ENCODE measurements around the gene SPTBN1. TPM values are rescaled to one million over a fixed set of nuclear protein-coding genes. Genes with fewer than 3 reads are reported as not detected.

SPTBN1 gene
- total and polyA plus RNA-seq, 5 donors from 2014 or later = 10.0 to 182 (median 19.6) TPM

- H3K36me3 ChIP-seq (ENCODE audit: control insufficient read depth, insufficient read depth, low read length) = peaks cover 92% of the 10 kb centered on the region
- H3K9me3 Mint-ChIP-seq = no peaks in the 10 kb centered on the region
- H3K4me3 ChIP-seq (ENCODE audit: low read depth, low read length) = no peak overlapping the region
- no peaks in the 10 kb centered on the region for H3K27me3 ChIP-seq (ENCODE audit: control insufficient read depth, insufficient read depth, low read length)
- H3K36me3 Mint-ChIP-seq = peaks cover 29% of the 10 kb centered on the region
- DNase-seq = no peak
- no peak overlapping the region for H3K4me3 Mint-ChIP-seq
- no peaks in the 10 kb centered on the region for H3K9me3 ChIP-seq (ENCODE audit: control insufficient read depth in 2 of 2, low read length in 2 of 2)
- no peak overlapping the region for H3K27ac ChIP-seq (ENCODE audit: insufficient read depth, low read length, poor library complexity, severe bottlenecking)
- peak overlapping the region in 2 of 3 donors; percentile 73 to 84 for H3K27ac Mint-ChIP-seq
- peaks cover 8% of the 10 kb centered on the region for H3K4me1 ChIP-seq (ENCODE audit: control insufficient read depth, insufficient read depth, low read length, poor library complexity, severe bottlenecking)
- no peaks in the 10 kb centered on the region for H3K27me3 Mint-ChIP-seq
- ATAC-seq (ENCODE audit: low read depth in 2 of 2) = no peak
- peaks cover 0 to 41% (median 9%) of the 10 kb centered on the region in 4 donors for H3K4me1 Mint-ChIP-seq
Measured at GRCh38 chr2:54635554-54636152, 179.5 kb downstream of the SPTBN1 start.

GRCh38 chr2:54636415-54637139 lies 180.4 kb downstream of the SPTBN1 start:
- Mint-ChIP-seq H3K27me3 (no peaks in the 10 kb centered on the region), H3K4me3 (no peak overlapping the region), H3K36me3 (peaks cover 35% of the 10 kb centered on the region), H3K4me1 (peaks cover 6 to 41% (median 14%) of the 10 kb centered on the region in 4 donors), H3K9me3 (no peaks in the 10 kb centered on the region), H3K27ac (peak overlapping the region in 1 of 3 donors; percentile 32)
- Histone ChIP-seq H3K36me3 (ENCODE audit: control insufficient read depth, insufficient read depth, low read length) (peaks cover 87% of the 10 kb centered on the region), H3K4me3 (ENCODE audit: low read depth, low read length) (no peak overlapping the region), H3K27me3 (ENCODE audit: control insufficient read depth, insufficient read depth, low read length) (no peaks in the 10 kb centered on the region), H3K27ac (ENCODE audit: insufficient read depth, low read length, poor library complexity, severe bottlenecking) (no peak overlapping the region), H3K4me1 (ENCODE audit: control insufficient read depth, insufficient read depth, low read length, poor library complexity, severe bottlenecking) (peaks cover 8% of the 10 kb centered on the region), H3K9me3 (ENCODE audit: control insufficient read depth in 2 of 2, low read length in 2 of 2) (no peaks in the 10 kb centered on the region)
- DNase-seq (no peak), ATAC-seq (ENCODE audit: low read depth in 2 of 2) (no peak)

GRCh38 chr2:54638103-54638502 lies 182.0 kb downstream of the SPTBN1 start:
- no peak overlapping the region for H3K27ac ChIP-seq (ENCODE audit: insufficient read depth, low read length, poor library complexity, severe bottlenecking)
- no peaks in the 10 kb centered on the region for H3K9me3 ChIP-seq (ENCODE audit: control insufficient read depth in 2 of 2, low read length in 2 of 2)
- H3K36me3 ChIP-seq (ENCODE audit: control insufficient read depth, insufficient read depth, low read length) = peaks cover 86% of the 10 kb centered on the region
- Mint-ChIP-seq H3K9me3 (no peaks in the 10 kb centered on the region), H3K4me1 (peaks cover 6 to 43% (median 14%) of the 10 kb centered on the region in 4 donors), H3K27ac (no peak overlapping the region), H3K4me3 (no peak overlapping the region), H3K27me3 (no peaks in the 10 kb centered on the region), H3K36me3 (peaks cover 39% of the 10 kb centered on the region)
- H3K4me1 ChIP-seq (ENCODE audit: control insufficient read depth, insufficient read depth, low read length, poor library complexity, severe bottlenecking) = peaks cover 8% of the 10 kb centered on the region
- no peak for DNase-seq
- H3K4me3 ChIP-seq (ENCODE audit: low read depth, low read length) = no peak overlapping the region
- H3K27me3 ChIP-seq (ENCODE audit: control insufficient read depth, insufficient read depth, low read length) = no peaks in the 10 kb centered on the region
- no peak for ATAC-seq (ENCODE audit: low read depth in 2 of 2)

- no peak overlapping the region for H3K27ac ChIP-seq (ENCODE audit: insufficient read depth, low read length, poor library complexity, severe bottlenecking)
- no peaks in the 10 kb centered on the region for H3K9me3 Mint-ChIP-seq
- peak overlapping the region in 2 of 3 donors; percentile 4 to 71 for H3K27ac Mint-ChIP-seq
- H3K27me3 ChIP-seq (ENCODE audit: control insufficient read depth, insufficient read depth, low read length) = no peaks in the 10 kb centered on the region
- H3K27me3 Mint-ChIP-seq = no peaks in the 10 kb centered on the region
- H3K4me1 Mint-ChIP-seq = peaks cover 6 to 38% (median 14%) of the 10 kb centered on the region in 4 donors
- H3K36me3 Mint-ChIP-seq = peaks cover 44% of the 10 kb centered on the region
- H3K4me3 ChIP-seq (ENCODE audit: low read depth, low read length) = no peak overlapping the region
- ATAC-seq (ENCODE audit: low read depth in 2 of 2) (no peak), DNase-seq (no peak)
- H3K36me3 ChIP-seq (ENCODE audit: control insufficient read depth, insufficient read depth, low read length) = peaks cover 86% of the 10 kb centered on the region
- H3K4me3 Mint-ChIP-seq = no peak overlapping the region
- H3K4me1 ChIP-seq (ENCODE audit: control insufficient read depth, insufficient read depth, low read length, poor library complexity, severe bottlenecking) = peaks cover 8% of the 10 kb centered on the region
- H3K9me3 ChIP-seq (ENCODE audit: control insufficient read depth in 2 of 2, low read length in 2 of 2) = no peaks in the 10 kb centered on the region
Measured at GRCh38 chr2:54638774-54639187, 182.7 kb downstream of the SPTBN1 start.

- H3K36me3 ChIP-seq (ENCODE audit: control insufficient read depth, insufficient read depth, low read length) = peaks cover 86% of the 10 kb centered on the region
- H3K36me3 Mint-ChIP-seq = peaks cover 52% of the 10 kb centered on the region
- H3K4me1 ChIP-seq (ENCODE audit: control insufficient read depth, insufficient read depth, low read length, poor library complexity, severe bottlenecking) = peaks cover 2% of the 10 kb centered on the region
- DNase-seq (no peak), ATAC-seq (ENCODE audit: low read depth in 2 of 2) (no peak)
- H3K9me3 Mint-ChIP-seq = no peaks in the 10 kb centered on the region
- peak overlapping the region; percentile 4 to 86 (median 35) for H3K27ac Mint-ChIP-seq
- H3K27me3 ChIP-seq (ENCODE audit: control insufficient read depth, insufficient read depth, low read length) = no peaks in the 10 kb centered on the region
- H3K4me3 ChIP-seq (ENCODE audit: low read depth, low read length) = no peak overlapping the region
- no peaks in the 10 kb centered on the region for H3K9me3 ChIP-seq (ENCODE audit: control insufficient read depth in 2 of 2, low read length in 2 of 2)
- H3K4me1 Mint-ChIP-seq = peaks cover 6 to 30% (median 11%) of the 10 kb centered on the region in 4 donors
- H3K4me3 Mint-ChIP-seq = no peak overlapping the region
- no peak overlapping the region for H3K27ac ChIP-seq (ENCODE audit: insufficient read depth, low read length, poor library complexity, severe bottlenecking)
- H3K27me3 Mint-ChIP-seq = no peaks in the 10 kb centered on the region
Measured at GRCh38 chr2:54639609-54640008, 183.5 kb downstream of the SPTBN1 start.

GRCh38 chr2:54640834-54641540 lies 184.9 kb downstream of the SPTBN1 start:
- no peak overlapping the region for H3K4me3 Mint-ChIP-seq
- no peak for DNase-seq
- H3K27me3 Mint-ChIP-seq = no peaks in the 10 kb centered on the region
- H3K27ac Mint-ChIP-seq = peak overlapping the region in 1 of 3 donors; percentile 86
- ATAC-seq (ENCODE audit: low read depth in 2 of 2) = no peak
- no peaks in the 10 kb centered on the region for H3K9me3 ChIP-seq (ENCODE audit: control insufficient read depth in 2 of 2, low read length in 2 of 2)
- H3K9me3 Mint-ChIP-seq = no peaks in the 10 kb centered on the region
- peaks cover 6 to 19% (median 9%) of the 10 kb centered on the region in 4 donors for H3K4me1 Mint-ChIP-seq
- peaks cover 65% of the 10 kb centered on the region for H3K36me3 Mint-ChIP-seq
- H3K27ac ChIP-seq (ENCODE audit: insufficient read depth, low read length, poor library complexity, severe bottlenecking) = no peak overlapping the region
- H3K36me3 ChIP-seq (ENCODE audit: control insufficient read depth, insufficient read depth, low read length) = peaks cover 88% of the 10 kb centered on the region
- H3K4me3 ChIP-seq (ENCODE audit: low read depth, low read length) = no peak overlapping the region
- no peaks in the 10 kb centered on the region for H3K27me3 ChIP-seq (ENCODE audit: control insufficient read depth, insufficient read depth, low read length)
- H3K4me1 ChIP-seq (ENCODE audit: control insufficient read depth, insufficient read depth, low read length, poor library complexity, severe bottlenecking) = no peaks in the 10 kb centered on the region

- H3K4me3 ChIP-seq (ENCODE audit: low read depth, low read length) = no peak overlapping the region
- H3K36me3 ChIP-seq (ENCODE audit: control insufficient read depth, insufficient read depth, low read length) = peaks cover 89% of the 10 kb centered on the region
- Mint-ChIP-seq H3K27me3 (no peaks in the 10 kb centered on the region), H3K9me3 (no peaks in the 10 kb centered on the region), H3K27ac (peak overlapping the region; percentile 28 to 80 (median 77)), H3K36me3 (peaks cover 74% of the 10 kb centered on the region), H3K4me3 (peak overlapping the region in 1 of 4 donors; percentile 22), H3K4me1 (peaks cover 6 to 19% (median 9%) of the 10 kb centered on the region in 4 donors)
- DNase-seq = no peak
- no peak overlapping the region for H3K27ac ChIP-seq (ENCODE audit: insufficient read depth, low read length, poor library complexity, severe bottlenecking)
- no peaks in the 10 kb centered on the region for H3K27me3 ChIP-seq (ENCODE audit: control insufficient read depth, insufficient read depth, low read length)
- ATAC-seq (ENCODE audit: low read depth in 2 of 2) = no peak
- no peaks in the 10 kb centered on the region for H3K9me3 ChIP-seq (ENCODE audit: control insufficient read depth in 2 of 2, low read length in 2 of 2)
- no peaks in the 10 kb centered on the region for H3K4me1 ChIP-seq (ENCODE audit: control insufficient read depth, insufficient read depth, low read length, poor library complexity, severe bottlenecking)
Measured at GRCh38 chr2:54641988-54642387, 185.9 kb downstream of the SPTBN1 start.

All from CD4-positive, CD25-positive, alpha-beta regulatory T cell (primary cell).